Osteocyte (in vitro differentiated cells): ENCODE results near the gene DDR2. TPM values are rescaled to one million over a fixed set of nuclear protein-coding genes. Genes with fewer than 3 reads are reported as not detected.

ENCODE experiments used
- DNase-seq: peaks from one replicate; pipeline ENCODE4 v3.0.0; 2021; ENCODE audit warnings: mixed read lengths; ENCODE audit not compliant: unreplicated experiment; ENCODE audit errors: extremely low spot score
- H3K27ac Mint-ChIP-seq: one replicate; pipeline ENCODE4 v1.8.0; 2021; ENCODE audit warnings: mild to moderate bottlenecking, mixed read lengths; ENCODE audit not compliant: unreplicated experiment
- H3K27me3 Mint-ChIP-seq: one replicate; pipeline ENCODE4 v1.8.0; 2021; ENCODE audit warnings: mixed read lengths; ENCODE audit not compliant: unreplicated experiment
- H3K36me3 Mint-ChIP-seq: one replicate; pipeline ENCODE4 v1.8.0; 2021; ENCODE audit warnings: mixed read lengths; ENCODE audit not compliant: unreplicated experiment
- H3K4me1 Mint-ChIP-seq: one replicate; pipeline ENCODE4 v1.8.0; 2021; ENCODE audit warnings: mixed read lengths; ENCODE audit not compliant: unreplicated experiment
- H3K4me3 Mint-ChIP-seq: one replicate; pipeline ENCODE4 v1.8.0; 2021; ENCODE audit warnings: mild to moderate bottlenecking, moderate library complexity, mixed read lengths; ENCODE audit not compliant: unreplicated experiment
- H3K9me3 Mint-ChIP-seq: one replicate; pipeline ENCODE4 v1.8.0; 2021; ENCODE audit warnings: mixed read lengths; ENCODE audit not compliant: unreplicated experiment
- total RNA-seq: library from RNA; stranded (reverse); gene quantifications from 2 replicates; pipeline ENCODE4 v1.2.1, GENCODE V29; 2021
- TF ChIP-seq, protein P1 (sequence below): fragments of 200-600 bp; sonication (generic); IDR thresholded peaks from 2 replicates; pipeline ENCODE4 v1.5.0; 2021; ENCODE audit warnings: antibody characterized with exemption, mild to moderate bottlenecking, moderate library complexity

The DDR2 gene
- total RNA-seq, 1 donor from 2014 or later: 173 TPM

- Mint-ChIP-seq H3K4me3 (no peak overlapping the region), H3K9me3 (no peaks in the 10 kb centered on the region), H3K4me1 (peaks cover 31% of the 10 kb centered on the region), H3K27me3 (no peaks in the 10 kb centered on the region), H3K36me3 (no peaks in the 10 kb centered on the region), H3K27ac (no peak overlapping the region)
- no peak for DNase-seq
- TF ChIP-seq, protein P1, sequence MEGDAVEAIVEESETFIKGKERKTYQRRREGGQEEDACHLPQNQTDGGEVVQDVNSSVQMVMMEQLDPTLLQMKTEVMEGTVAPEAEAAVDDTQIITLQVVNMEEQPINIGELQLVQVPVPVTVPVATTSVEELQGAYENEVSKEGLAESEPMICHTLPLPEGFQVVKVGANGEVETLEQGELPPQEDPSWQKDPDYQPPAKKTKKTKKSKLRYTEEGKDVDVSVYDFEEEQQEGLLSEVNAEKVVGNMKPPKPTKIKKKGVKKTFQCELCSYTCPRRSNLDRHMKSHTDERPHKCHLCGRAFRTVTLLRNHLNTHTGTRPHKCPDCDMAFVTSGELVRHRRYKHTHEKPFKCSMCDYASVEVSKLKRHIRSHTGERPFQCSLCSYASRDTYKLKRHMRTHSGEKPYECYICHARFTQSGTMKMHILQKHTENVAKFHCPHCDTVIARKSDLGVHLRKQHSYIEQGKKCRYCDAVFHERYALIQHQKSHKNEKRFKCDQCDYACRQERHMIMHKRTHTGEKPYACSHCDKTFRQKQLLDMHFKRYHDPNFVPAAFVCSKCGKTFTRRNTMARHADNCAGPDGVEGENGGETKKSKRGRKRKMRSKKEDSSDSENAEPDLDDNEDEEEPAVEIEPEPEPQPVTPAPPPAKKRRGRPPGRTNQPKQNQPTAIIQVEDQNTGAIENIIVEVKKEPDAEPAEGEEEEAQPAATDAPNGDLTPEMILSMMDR: no peak
Observed at GRCh38 chr1:162609306-162609705, 23.0 kb upstream of the DDR2 start.

DNA sequence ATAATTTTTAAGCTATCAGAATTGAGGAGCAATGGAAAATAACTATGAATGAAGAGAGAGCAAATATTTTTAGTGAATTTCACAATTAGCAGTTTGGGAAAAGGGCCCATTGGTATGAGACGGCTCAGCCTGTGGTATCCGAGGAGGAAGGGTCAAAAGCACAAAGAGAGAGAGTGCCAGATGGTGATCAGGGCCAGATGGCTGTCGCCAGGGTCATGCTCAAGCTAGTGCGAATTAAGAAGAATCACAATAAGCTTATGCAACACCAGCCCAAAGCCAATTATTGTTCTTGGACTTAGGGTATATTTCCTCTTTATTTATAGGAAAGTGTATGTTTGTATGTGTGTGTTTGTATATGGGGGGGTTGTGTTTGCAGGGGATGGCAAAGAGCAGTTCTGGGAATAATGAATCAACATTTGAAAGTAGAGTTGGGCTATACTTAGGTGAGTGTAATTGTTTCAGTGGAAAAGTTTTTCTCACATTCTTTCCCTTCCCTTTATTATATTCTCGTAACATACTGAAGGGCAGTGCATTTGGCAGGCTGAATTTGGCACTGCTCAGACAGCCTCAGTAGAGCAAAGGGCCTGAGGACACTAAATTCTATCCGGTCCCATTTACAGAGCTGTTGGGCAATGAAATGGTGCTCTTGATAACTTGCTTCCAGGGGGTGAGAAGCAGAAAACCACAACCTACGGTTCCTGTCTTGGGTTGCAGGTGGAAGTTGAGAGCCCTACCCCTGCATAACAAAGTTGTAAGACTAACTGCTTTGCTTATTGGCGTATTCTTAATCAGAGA lies 19.5 kb upstream of the DDR2 start:
- Mint-ChIP-seq H3K4me1 (peaks cover 13% of the 10 kb centered on the region), H3K27ac (no peak overlapping the region), H3K9me3 (peaks cover 9% of the 10 kb centered on the region), H3K4me3 (no peak overlapping the region), H3K36me3 (peaks cover 7% of the 10 kb centered on the region), H3K27me3 (no peaks in the 10 kb centered on the region)
- no peak for DNase-seq
- TF ChIP-seq, protein P1: no peak

DNA sequence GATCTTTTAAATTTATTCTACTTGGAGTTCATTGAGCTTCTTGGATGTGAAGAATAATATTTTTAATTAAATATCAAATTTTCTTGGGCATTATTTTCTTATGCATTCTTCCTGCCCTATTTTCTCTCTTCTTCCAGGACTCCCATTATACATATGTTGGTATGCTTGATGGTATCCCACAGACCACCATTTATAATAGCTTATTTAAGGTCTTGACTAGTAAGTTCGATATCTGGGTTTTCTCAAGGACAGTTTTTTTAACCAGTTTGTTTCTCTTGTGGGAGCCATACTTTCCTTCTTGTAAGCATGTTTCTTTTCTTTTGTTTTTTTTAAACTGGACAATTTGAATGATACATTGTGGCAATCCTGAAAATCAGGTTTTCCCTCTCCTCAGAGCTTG lies 15.4 kb upstream of the DDR2 start:
- H3K4me1 Mint-ChIP-seq: peaks cover 15% of the 10 kb centered on the region

GRCh38 chr1:162617513-162617912 lies 14.8 kb upstream of the DDR2 start:
- H3K36me3 Mint-ChIP-seq: peaks cover 7% of the 10 kb centered on the region
- no peak overlapping the region for H3K27ac Mint-ChIP-seq
- no peaks in the 10 kb centered on the region for H3K27me3 Mint-ChIP-seq
- H3K9me3 Mint-ChIP-seq: peaks cover 12% of the 10 kb centered on the region
- no peak overlapping the region for H3K4me3 Mint-ChIP-seq
- peaks cover 12% of the 10 kb centered on the region for H3K4me1 Mint-ChIP-seq
- no peak for DNase-seq
- TF ChIP-seq, protein P1: no peak

More for the DNA sequence above, 15.4 kb upstream of the DDR2 start:
- peaks cover 12% of the 10 kb centered on the region for H3K9me3 Mint-ChIP-seq
- no peak overlapping the region for H3K4me3 Mint-ChIP-seq
- no peak for DNase-seq
- no peak overlapping the region for H3K27ac Mint-ChIP-seq
- no peaks in the 10 kb centered on the region for H3K27me3 Mint-ChIP-seq
- TF ChIP-seq, protein P1: no peak
- H3K36me3 Mint-ChIP-seq: peaks cover 7% of the 10 kb centered on the region

DNA sequence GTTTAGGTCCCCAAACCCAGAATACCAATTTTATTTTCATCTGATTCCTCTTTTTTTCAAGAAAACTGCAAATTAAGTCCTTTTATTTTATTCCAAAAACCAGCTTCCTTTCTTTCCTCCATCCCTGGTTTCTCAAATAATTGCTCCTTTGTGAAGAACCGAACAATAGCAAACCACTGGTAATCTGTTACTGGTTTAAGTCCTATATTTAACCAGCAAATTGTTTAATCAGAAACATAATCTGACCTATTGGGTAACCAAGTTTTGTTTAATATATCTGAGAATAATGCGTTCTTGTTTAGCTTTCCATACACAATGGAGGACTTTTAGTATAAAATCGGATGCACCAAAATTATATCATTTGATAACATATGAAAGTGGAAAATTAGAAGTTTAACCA lies 13.2 kb upstream of the DDR2 start:
- no peak for DNase-seq
- no peak overlapping the region for H3K27ac Mint-ChIP-seq
- H3K4me3 Mint-ChIP-seq: no peak overlapping the region
- peaks cover 7% of the 10 kb centered on the region for H3K36me3 Mint-ChIP-seq
- H3K4me1 Mint-ChIP-seq: peaks cover 3% of the 10 kb centered on the region
- H3K9me3 Mint-ChIP-seq: peaks cover 12% of the 10 kb centered on the region
- TF ChIP-seq, protein P1: no peak
- H3K27me3 Mint-ChIP-seq: no peaks in the 10 kb centered on the region
